Progenitor cell of endocrine pancreas (in vitro differentiated cells): ENCODE measurements around the gene SURF4. TPM values are rescaled to one million over a fixed set of nuclear protein-coding genes. Genes with fewer than 3 reads are reported as not detected.
"Not testable (repeated sequence)": the region's sequence is repeated elsewhere in the genome, so short reads cannot be mapped to it uniquely, and the experiment has no call there.

Source experiments
- DNase-seq: peaks from one replicate; pipeline ENCODE4 v3.0.0; 2021; ENCODE audit warnings: low spot score; ENCODE audit not compliant: unreplicated experiment
- H3K27ac Mint-ChIP-seq: 2 replicates; pipeline ENCODE4 v1.8.0; 2021; ENCODE audit warnings: mild to moderate bottlenecking, moderate library complexity, mixed read lengths
- H3K27me3 Mint-ChIP-seq: 2 replicates; pipeline ENCODE4 v1.8.0; 2021; ENCODE audit warnings: mixed read lengths
- H3K36me3 Mint-ChIP-seq: 2 replicates; pipeline ENCODE4 v1.8.0; 2022; ENCODE audit warnings: mixed read lengths; ENCODE audit not compliant: insufficient read depth
- H3K4me1 Mint-ChIP-seq: 2 replicates; pipeline ENCODE4 v1.8.0; 2021; ENCODE audit warnings: low read depth, mixed read lengths
- H3K4me3 Mint-ChIP-seq: 2 replicates; pipeline ENCODE4 v1.8.0; 2021; ENCODE audit warnings: low read depth, mild to moderate bottlenecking, moderate library complexity, mixed read lengths
- H3K9me3 Mint-ChIP-seq: 2 replicates; pipeline ENCODE4 v1.8.0; 2021; ENCODE audit warnings: low read depth, mixed read lengths
- CTCF ChIP-seq: fragments of 200-600 bp; sonication (generic); IDR thresholded peaks from one replicate; pipeline ENCODE4 v1.5.0; 2021; ENCODE audit warnings: antibody characterized with exemption, mild to moderate bottlenecking; ENCODE audit not compliant: unreplicated experiment
- total RNA-seq: library from RNA; stranded (reverse); gene quantifications from 2 replicates; pipeline ENCODE4 v1.2.1, GENCODE V29; 2021

SURF4 gene
- total RNA-seq, 1 donor from 2014 or later, result 122 TPM

GRCh38 chr9:133340256-133340655, 35.6 kb downstream of the SURF4 start:
- H3K27me3 Mint-ChIP-seq, result no peaks in the 10 kb centered on the region
- no peak for TF ChIP-seq CTCF
- H3K36me3 Mint-ChIP-seq, result peaks cover 13% of the 10 kb centered on the region
- no peak overlapping the region for H3K4me3 Mint-ChIP-seq
- H3K9me3 Mint-ChIP-seq, result no peaks in the 10 kb centered on the region
- H3K4me1 Mint-ChIP-seq, result peaks cover 4% of the 10 kb centered on the region
- no peak for DNase-seq
- H3K27ac Mint-ChIP-seq, result no peak overlapping the region

- Mint-ChIP-seq H3K27me3 (no peaks in the 10 kb centered on the region), H3K27ac (no peak overlapping the region), H3K9me3 (no peaks in the 10 kb centered on the region), H3K4me1 (peaks cover 8% of the 10 kb centered on the region), H3K4me3 (no peak overlapping the region), H3K36me3 (peaks cover 13% of the 10 kb centered on the region)
- TF ChIP-seq CTCF, result no peak
- no peak for DNase-seq
Measured at GRCh38 chr9:133339641-133340040, 36.2 kb downstream of the SURF4 start.

DNA sequence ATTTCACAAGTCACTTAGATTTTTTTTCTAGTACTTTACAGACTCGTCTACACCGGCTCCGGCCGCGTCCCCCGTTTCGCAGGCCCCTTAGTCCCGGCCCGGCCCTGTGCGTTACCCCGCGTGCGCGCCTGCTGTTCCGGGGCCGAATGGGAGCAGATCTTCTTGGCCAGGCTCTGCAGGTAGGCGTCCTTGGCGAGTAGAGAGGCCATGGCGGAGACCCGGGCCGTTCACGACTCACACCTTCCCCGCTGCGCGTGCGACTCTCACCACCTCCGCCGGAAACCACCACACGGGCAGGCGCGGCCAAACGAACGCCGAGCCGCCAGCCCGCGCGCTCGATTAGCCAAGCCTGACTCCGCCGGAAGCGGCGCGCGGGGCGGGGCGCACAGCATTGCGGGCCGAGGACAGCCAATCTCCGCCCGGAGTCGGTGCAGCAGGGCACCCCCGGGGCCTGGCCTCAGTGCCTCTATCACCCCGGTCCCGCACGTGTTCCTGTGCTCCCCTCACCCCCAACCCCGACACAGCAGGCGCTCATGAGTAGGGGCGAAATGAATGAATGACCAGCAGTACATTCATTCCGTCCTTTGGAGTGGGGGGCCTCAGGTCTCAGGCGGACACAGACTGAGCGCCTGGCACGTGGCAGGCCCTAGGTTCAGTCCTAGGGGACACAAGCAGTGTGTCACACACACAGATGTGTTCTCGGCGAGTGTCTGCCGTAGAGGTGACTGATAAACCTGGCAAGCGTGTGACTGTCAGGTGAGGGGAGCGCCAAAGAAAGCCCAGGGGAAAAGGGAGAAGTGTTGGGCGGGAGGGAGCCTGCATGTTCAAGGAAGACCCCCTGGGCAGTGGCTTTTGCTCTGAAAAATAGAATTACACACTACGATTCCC, 39.7 kb downstream of the SURF4 start, which contains the start of gene SURF6:
TSS of gene SURF6 (minus strand) at position 265 of the 888 bp plus-strand sequence. CDS start at position 209, 56 bp downstream.
- peaks cover 16% of the 10 kb centered on the region for H3K36me3 Mint-ChIP-seq
- no peaks in the 10 kb centered on the region for H3K27me3 Mint-ChIP-seq
- TF ChIP-seq CTCF, result no peak
- H3K9me3 Mint-ChIP-seq, result no peaks in the 10 kb centered on the region
- peaks cover 8% of the 10 kb centered on the region for H3K4me1 Mint-ChIP-seq
- DNase-seq, result peak; percentile 82
- H3K4me3 Mint-ChIP-seq, result peak within 1 kb of the TSS; percentile 97
- H3K27ac Mint-ChIP-seq, result peak within 1 kb of the TSS; percentile 95

GRCh38 chr9:133334888-133335287, 41.0 kb downstream of the SURF4 start:
- not testable (repeated sequence) for H3K27me3 Mint-ChIP-seq, H3K4me1 Mint-ChIP-seq, DNase-seq, H3K27ac Mint-ChIP-seq, H3K9me3 Mint-ChIP-seq
- Mint-ChIP-seq H3K4me3 (peak overlapping the region; percentile 97), H3K36me3 (peaks cover 20% of the 10 kb centered on the region)

DNA sequence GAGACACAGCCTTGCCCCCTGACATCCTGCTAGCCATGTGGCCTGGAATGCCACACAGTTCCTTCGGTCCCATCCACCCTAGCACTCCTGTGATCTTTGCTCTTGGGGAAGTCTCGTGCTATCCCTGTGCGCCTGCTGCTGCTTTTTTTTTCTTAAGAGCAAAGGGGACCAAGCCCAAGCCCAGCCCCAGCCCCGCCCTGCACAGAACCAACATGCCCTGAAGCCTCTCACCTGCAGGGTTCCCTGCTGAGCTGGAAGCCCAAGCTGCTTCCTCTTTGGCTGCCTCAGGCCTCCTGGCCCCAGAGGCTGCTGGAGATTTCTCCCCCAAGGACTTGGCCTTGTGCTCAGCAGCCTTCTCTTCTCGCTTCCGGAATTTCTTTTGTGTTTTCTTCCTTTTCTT, 41.7 kb downstream of the SURF4 start:
- H3K4me3 Mint-ChIP-seq, result peak overlapping the region; percentile 97
- no peaks in the 10 kb centered on the region for H3K9me3 Mint-ChIP-seq
- H3K36me3 Mint-ChIP-seq, result peaks cover 19% of the 10 kb centered on the region
- DNase-seq, result no peak
- no peaks in the 10 kb centered on the region for H3K27me3 Mint-ChIP-seq
- no peak overlapping the region for H3K27ac Mint-ChIP-seq
- no peak for TF ChIP-seq CTCF
- H3K4me1 Mint-ChIP-seq, result peaks cover 8% of the 10 kb centered on the region

- H3K27ac Mint-ChIP-seq, result no peak overlapping the region
- H3K9me3 Mint-ChIP-seq, result peaks cover 6% of the 10 kb centered on the region
- peaks cover 8% of the 10 kb centered on the region for H3K4me1 Mint-ChIP-seq
- DNase-seq, result no peak
- H3K36me3 Mint-ChIP-seq, result peaks cover 20% of the 10 kb centered on the region
- H3K27me3 Mint-ChIP-seq, result no peaks in the 10 kb centered on the region
- no peak for TF ChIP-seq CTCF
- H3K4me3 Mint-ChIP-seq, result no peak overlapping the region
Measured at GRCh38 chr9:133333566-133333965, 42.3 kb downstream of the SURF4 start.
